RWPE1 (cell line): ENCODE data around the gene ZNF763.

Experiments
- CTCF ChIA-PET: fragments of 350-600 bp; sonication (Branson Sonifier 250); formaldehyde crosslinking; extraction: SDS; loops from one replicate; lab custom pipeline; 2021; lab: Yijun Ruan, JAX
- POLR2A ChIA-PET: fragments of 400-600 bp; formaldehyde crosslinking; extraction: SDS; loops from one replicate; lab custom pipeline; 2020; ENCODE audit warnings: antibody characterized with exemption; ENCODE audit not compliant: low non-redundant PET; lab: Yijun Ruan, JAX
- DNase-seq: peaks from one replicate; pipeline ENCODE4 v3.0.0; 2012; ENCODE audit warnings: low spot score
- H3K27ac ChIP-seq: fragments of 450-650 bp; 2 replicates; pipeline ENCODE4 v1.5.1; 2017
- TF ChIP-seq, protein P1 (sequence below): fragments of 450-650 bp; conservative IDR thresholded peaks from 2 replicates; pipeline ENCODE4 v1.5.1; 2017; ENCODE audit warnings: low read depth, mild to moderate bottlenecking

The ZNF763 gene

DNA sequence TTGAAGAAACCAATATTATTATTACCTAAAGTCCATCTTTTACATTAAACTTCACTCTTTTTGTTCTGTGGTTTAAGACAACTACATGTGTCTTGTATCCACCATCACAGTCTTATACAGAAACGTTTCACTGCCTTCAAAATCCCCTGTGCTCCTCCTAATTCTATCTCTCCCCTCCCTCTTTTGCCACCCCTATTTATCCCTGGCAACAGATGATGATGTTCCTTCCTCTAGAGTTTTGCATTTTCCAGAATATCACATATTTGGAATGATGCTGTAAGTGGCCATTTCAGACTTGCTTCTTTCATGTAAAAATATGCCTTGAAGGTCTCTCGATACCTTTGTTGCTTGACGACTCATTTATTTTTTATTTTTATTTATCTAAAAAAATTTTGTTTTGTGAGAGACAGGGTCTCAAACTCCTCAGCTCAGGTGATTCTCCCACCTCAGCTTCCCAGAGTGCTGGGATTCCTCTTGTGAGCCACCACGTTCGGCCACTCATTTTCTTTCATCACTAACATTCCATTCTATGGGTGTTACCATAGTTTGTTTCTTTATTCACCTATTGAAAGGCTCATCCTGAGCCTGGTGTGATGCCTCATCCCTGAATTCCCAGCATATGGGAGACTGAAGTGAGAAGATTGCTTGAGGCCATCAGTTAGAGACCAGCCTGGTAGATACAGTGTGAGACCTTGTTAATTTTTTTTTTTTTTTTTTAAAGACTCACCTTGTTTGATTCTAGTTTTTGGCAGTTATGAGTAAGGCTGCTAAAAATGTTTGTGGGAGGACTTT, 8.4 kb downstream of the ZNF763 start:
- TF ChIP-seq, protein P1, sequence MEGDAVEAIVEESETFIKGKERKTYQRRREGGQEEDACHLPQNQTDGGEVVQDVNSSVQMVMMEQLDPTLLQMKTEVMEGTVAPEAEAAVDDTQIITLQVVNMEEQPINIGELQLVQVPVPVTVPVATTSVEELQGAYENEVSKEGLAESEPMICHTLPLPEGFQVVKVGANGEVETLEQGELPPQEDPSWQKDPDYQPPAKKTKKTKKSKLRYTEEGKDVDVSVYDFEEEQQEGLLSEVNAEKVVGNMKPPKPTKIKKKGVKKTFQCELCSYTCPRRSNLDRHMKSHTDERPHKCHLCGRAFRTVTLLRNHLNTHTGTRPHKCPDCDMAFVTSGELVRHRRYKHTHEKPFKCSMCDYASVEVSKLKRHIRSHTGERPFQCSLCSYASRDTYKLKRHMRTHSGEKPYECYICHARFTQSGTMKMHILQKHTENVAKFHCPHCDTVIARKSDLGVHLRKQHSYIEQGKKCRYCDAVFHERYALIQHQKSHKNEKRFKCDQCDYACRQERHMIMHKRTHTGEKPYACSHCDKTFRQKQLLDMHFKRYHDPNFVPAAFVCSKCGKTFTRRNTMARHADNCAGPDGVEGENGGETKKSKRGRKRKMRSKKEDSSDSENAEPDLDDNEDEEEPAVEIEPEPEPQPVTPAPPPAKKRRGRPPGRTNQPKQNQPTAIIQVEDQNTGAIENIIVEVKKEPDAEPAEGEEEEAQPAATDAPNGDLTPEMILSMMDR: no peak
- ChIA-PET POLR2A (no interaction called here), CTCF (no interaction called here)
- DNase-seq: no peak
- no peak overlapping the region for H3K27ac ChIP-seq

DNA sequence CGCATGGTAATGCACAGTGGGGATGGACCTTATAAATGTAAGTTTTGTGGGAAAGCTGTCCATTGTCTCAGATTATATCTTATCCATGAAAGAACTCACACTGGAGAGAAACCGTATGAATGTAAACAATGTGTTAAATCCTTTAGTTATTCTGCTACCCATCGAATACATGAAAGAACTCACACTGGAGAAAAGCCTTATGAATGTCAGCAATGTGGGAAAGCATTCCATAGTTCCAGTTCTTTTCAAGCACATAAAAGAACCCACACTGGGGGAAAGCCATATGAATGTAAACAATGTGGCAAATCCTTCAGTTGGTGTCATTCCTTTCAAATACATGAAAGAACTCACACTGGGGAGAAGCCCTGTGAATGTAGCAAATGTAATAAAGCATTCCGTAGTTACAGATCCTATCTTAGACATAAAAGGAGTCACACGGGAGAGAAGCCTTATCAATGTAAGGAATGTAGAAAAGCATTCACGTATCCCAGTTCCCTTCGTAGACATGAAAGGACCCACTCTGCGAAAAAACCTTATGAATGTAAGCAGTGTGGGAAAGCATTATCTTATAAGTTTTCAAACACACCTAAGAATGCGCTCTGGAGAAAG, 13.8 kb downstream of the ZNF763 start:
- TF ChIP-seq, protein P1: no peak
- H3K27ac ChIP-seq: no peak overlapping the region
- ChIA-PET POLR2A (no interaction called here), CTCF (no interaction called here)
- DNase-seq: no peak

DNA sequence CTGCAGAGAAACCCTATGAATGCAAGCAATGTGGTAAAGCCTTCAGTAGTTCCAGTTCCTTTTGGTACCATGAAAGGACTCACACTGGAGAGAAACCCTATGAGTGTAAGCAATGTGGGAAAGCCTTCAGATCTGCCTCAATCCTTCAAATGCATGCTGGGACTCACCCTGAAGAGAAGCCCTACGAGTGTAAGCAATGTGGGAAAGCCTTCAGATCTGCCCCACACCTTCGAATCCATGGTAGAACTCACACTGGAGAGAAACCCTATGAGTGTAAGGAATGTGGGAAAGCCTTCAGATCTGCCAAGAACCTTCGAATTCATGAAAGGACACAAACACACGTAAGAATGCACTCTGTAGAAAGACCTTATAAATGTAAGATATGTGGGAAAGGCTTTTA, 14.7 kb downstream of the ZNF763 start:
- CTCF ChIA-PET: no interaction called here
- H3K27ac ChIP-seq: no peak overlapping the region
- TF ChIP-seq, protein P1: no peak
- POLR2A ChIA-PET: no interaction called here
- no peak for DNase-seq

- POLR2A ChIA-PET: no interaction called here
- TF ChIP-seq, protein P1: no peak
- H3K27ac ChIP-seq: peak overlapping the region; percentile 52; the same call in 1 of the 2 replicates
- DNase-seq: peak; percentile 30
- CTCF ChIA-PET: interaction anchor here (0.8 to 0.9 kb wide), 2 partner anchors 60 to 185 kb away, joined by 3 to 4 read pairs; no protein-coding TSS in a partner anchor
Measured at GRCh38 chr19:11982526-11982925, 17.7 kb downstream of the ZNF763 start.

GRCh38 chr19:11984986-11985385, 20.1 kb downstream of the ZNF763 start:
- no peak overlapping the region for H3K27ac ChIP-seq
- POLR2A ChIA-PET: no interaction called here
- no peak for DNase-seq
- TF ChIP-seq, protein P1: no peak
- CTCF ChIA-PET: no interaction called here

GRCh38 chr19:11986754-11987153, 21.9 kb downstream of the ZNF763 start:
- TF ChIP-seq, protein P1: no peak
- no peak overlapping the region; the same call in 1 of the 2 replicates for H3K27ac ChIP-seq
- ChIA-PET POLR2A (interaction anchor here (0.7 kb wide), 1 partner anchor 63 kb away, joined by 7 read pairs; no protein-coding TSS in a partner anchor), CTCF (interaction anchor here (1.9 to 2.7 kb wide), 2 partner anchors 63 to 189 kb away, joined by 14 to 28 read pairs; partner anchors contain the start of genes ZNF491 and ZNF700)
- DNase-seq: no peak
